ENCODE measurements around the gene PPP1R13L. TPM values are rescaled to one million over a fixed set of nuclear protein-coding genes. Genes with fewer than 3 reads are reported as not detected.

The PPP1R13L gene
- 3.3 and 7.2 TPM in 2 replicates for total RNA-seq

DNA sequence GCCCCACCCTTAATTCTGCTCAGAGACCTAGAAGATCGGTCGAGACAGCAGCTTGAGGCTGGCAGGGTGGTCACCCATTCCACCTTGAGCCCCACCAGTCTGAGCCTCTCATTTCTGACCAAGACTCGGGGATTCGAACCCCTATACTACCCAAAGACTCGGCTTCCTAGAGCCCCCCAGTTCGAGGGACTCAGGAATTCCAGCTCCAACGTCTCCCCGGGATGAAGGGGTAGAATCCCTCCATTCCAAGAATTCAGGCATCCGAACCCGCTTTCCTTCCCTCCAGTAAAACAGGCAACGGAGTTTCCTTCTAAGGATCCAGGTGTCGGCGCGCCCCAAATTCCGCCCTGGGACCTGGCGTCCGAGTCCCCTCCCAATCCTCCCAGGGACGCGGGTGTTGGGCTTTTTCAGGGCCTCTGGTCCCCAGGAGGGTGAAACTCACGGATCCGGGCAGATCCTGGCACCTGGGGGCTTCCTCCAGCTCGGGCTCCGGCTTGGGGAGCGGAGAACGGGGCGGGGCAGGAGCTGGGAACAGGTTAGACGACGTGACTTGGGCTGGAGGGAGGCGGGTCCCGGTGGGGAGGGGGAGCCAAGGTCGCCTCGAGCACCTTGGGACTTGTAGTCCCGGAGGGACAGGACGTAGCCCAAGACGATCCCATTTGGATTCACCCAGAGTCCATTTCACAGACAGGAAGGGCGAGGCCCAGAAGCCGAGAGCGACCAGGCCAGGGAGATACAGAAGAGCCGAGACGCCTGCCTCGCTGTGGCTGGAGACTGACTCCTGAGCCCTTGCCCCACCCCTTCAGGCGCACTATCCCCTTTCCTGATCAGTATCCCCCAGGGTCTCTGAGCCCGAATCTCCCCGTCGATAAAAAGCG, at the start of gene PPP1R13L:
PPP1R13L (minus strand) TSS at position 513 of the 878 bp plus-strand sequence. CDS start 6,751 bp downstream, outside the sequence.

DNA sequence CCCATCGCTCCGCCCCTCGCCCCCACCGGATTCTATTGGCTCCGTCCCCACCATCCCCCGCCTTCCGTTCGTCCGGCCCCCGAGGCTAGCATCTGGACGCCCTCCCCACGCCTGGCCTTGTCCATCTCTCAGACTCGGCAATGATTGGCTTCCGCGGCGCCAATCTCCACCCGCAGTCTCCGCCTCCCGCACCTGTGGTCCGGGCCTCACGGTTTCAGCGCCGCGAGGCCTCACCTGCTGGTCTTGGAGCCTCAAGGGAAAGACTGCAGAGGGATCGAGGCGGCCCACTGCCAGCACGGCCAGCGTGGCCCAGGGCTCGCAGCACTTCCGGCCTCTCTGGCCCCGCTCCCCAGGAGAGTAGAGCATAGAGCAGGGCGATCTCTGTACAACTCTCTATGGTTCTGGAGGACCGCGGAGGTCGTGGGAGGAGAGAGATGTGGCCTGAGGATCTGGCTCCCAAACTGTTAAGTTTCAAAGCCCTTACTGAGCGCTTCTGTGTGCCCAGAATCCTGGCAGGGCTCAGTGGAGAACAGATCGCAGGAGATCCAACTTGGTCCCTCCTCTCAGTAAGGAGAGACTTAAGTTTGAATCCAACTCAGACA, 18.8 kb upstream of the PPP1R13L start, which contains the start of gene ERCC1:
ERCC1 (minus strand) TSS at position 329 of the 602 bp plus-strand sequence. CDS start 543 bp downstream, outside the sequence.

GRCh38 chr19:45406226-45407090, 1.6 kb upstream of the PPP1R13L start, which contains the start of gene POLR1G:
Gene POLR1G (plus strand): TSS chr19:45406644. CDS start chr19:45406697, 53 bp downstream.

GRCh38 chr19:45370410-45371204, 34.3 kb downstream of the PPP1R13L start, which contains the start of gene ERCC2:
Gene ERCC2 (minus strand): TSS chr19:45370573. CDS start chr19:45370540, 33 bp downstream.

DNA sequence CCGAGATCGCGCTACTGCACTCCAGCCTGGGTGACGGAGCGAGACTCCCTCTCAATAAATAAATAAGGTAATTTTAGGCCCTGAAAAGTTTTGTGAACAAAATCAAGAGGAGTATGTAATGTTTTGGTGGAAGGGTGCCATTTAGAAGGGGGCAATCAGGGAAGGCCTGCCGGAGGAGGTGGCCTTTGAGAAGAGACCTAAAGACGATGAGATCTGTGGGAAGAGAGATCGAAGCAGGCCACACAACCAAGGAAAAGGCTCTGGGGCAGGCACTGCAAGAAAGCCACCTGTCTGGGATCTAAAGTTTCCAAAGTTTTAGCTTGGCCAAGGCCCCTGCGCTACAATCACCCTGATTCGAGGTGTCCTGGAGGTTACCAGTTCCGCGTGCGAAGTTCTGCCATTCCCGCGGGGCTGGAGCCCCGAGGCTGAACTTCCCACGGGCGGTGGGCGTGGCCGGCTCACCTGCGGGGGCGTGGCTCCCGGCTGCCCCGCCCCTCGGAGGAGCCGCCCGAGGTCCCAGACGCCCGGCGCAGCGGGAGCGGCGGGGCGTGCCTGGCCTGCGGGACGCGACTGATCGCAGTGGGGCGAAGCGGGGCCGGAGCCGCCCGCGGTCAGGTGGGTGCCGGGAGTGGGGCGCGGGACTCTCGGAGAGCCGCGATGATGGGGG, 64.5 kb downstream of the PPP1R13L start, which contains the start of gene KLC3:
KLC3 (plus strand) TSS at position 519 of the 667 bp plus-strand sequence. CDS start 4,792 bp downstream, outside the sequence.

Other genes starting within 250 kb of the PPP1R13L start
- gene NKPD1, start 244.1 kb downstream of the PPP1R13L start, total RNA-seq = 0.12 and 0.44 TPM in 2 replicates
- 2.0 and 11.1 TPM in 2 replicates for gene TRAPPC6A, start 226.8 kb downstream of the PPP1R13L start, total RNA-seq
- 3.9 and 7.5 TPM in 2 replicates for gene BLOC1S3, start 226.3 kb downstream of the PPP1R13L start, total RNA-seq
- gene EXOC3L2, start 159.7 kb downstream of the PPP1R13L start, total RNA-seq = not detected in 2 replicates
- 8.1 and 9.9 TPM in 2 replicates for gene MARK4, start 153.8 kb downstream of the PPP1R13L start, total RNA-seq
- 0.12 TPM in 1 of 2 replicates, not detected in the other for gene CKM, start 82.2 kb downstream of the PPP1R13L start, total RNA-seq
- 0.66 TPM in 1 of 2 replicates, not detected in the other for gene KLC3, start 64.3 kb downstream of the PPP1R13L start, total RNA-seq
- 22.0 and 28.0 TPM in 2 replicates for gene ERCC2, start 34.5 kb downstream of the PPP1R13L start, total RNA-seq
- gene POLR1G, start 1.6 kb upstream of the PPP1R13L start, total RNA-seq = 8.6 and 13.6 TPM in 2 replicates
- gene ERCC1, start 18.8 kb upstream of the PPP1R13L start, total RNA-seq = 97.2 and 128 TPM in 2 replicates
- gene FOSB, start 62.9 kb upstream of the PPP1R13L start, total RNA-seq = 0.44 and 0.62 TPM in 2 replicates
- 6.1 and 8.1 TPM in 2 replicates for gene RTN2, start 92.0 kb upstream of the PPP1R13L start, total RNA-seq
- gene PPM1N, start 93.4 kb upstream of the PPP1R13L start, total RNA-seq = 2.3 and 2.7 TPM in 2 replicates
- gene VASP, start 102.4 kb upstream of the PPP1R13L start, total RNA-seq = 79.4 and 119 TPM in 2 replicates
- 5.2 and 6.0 TPM in 2 replicates for gene OPA3, start 179.7 kb upstream of the PPP1R13L start, total RNA-seq
- 0.11 and 0.12 TPM in 2 replicates for gene GPR4, start 197.1 kb upstream of the PPP1R13L start, total RNA-seq
- gene EML2, start 234.3 kb upstream of the PPP1R13L start, total RNA-seq = 48.3 and 65.2 TPM in 2 replicates